Thyroid gland (tissue), 4 donors: ENCODE measurements around the gene FGFBP2. TPM values are rescaled to one million over a fixed set of nuclear protein-coding genes. Genes with fewer than 3 reads are reported as not detected.

ENCODE experiments used
- DNase-seq, 2 donors: peaks; one replicate each; pipeline ENCODE4 v3.0.0-alpha.2; 2019
- H3K27ac ChIP-seq, 3 donors: fragments of 200-600 bp; sonication (generic); 1 replicate in 2 of 3; 2 replicates in 1 of 3; pipeline ENCODE4 v1.5.1; 2016 to 2019; ENCODE audit warnings: mild to moderate bottlenecking in 1 of 3, moderate library complexity in 1 of 3
- H3K27me3 ChIP-seq: fragments of 200-600 bp; sonication (generic); one replicate; pipeline ENCODE4 v1.5.1; 2019
- H3K36me3 ChIP-seq, 2 donors: fragments of 200-600 bp; sonication (generic); one replicate each; pipeline ENCODE4 v1.5.1; 2016 to 2019
- H3K4me1 ChIP-seq, 2 donors: fragments of 200-600 bp; sonication (generic); one replicate each; pipeline ENCODE4 v1.5.1; 2017 to 2019
- H3K4me3 ChIP-seq, 3 donors: fragments of 200-600 bp; sonication (generic); replicated peaks in 1 of 3; 1 replicate in 2 of 3; 2 replicates in 1 of 3; pipeline ENCODE4 v1.5.1; 2016; ENCODE audit warnings: mild to moderate bottlenecking in 1 of 3
- H3K9me3 ChIP-seq: fragments of 200-600 bp; sonication (generic); one replicate; pipeline ENCODE4 v1.5.1; 2017
- POLR2A ChIP-seq, 2 donors: fragments of 450-650 bp; IDR thresholded peaks; one replicate each; pipeline ENCODE4 v1.6.1; 2017; ENCODE audit warnings: antibody characterized with exemption in 2 of 2, mild to moderate bottlenecking in 2 of 2, moderate library complexity in 1 of 2
- WGBS, 2 donors: methylation state at CpG; one replicate each; pipeline ENCODE4 v1.1.5; 2017; 5-methylcytosine and 5-hydroxymethylcytosine counted together
- intact Hi-C: fragments of 100-400 bp; cut with DNase I; formaldehyde crosslinking; loops from one replicate; pipeline ENCODE4 v1.15.1; 2023
- total RNA-seq, 4 donors: library from RNA; depleted of rRNA; stranded (reverse); fragments of >200 nt; gene quantifications; one replicate each; pipeline ENCODE4 v1.2.3, GENCODE V29; 2016
- TF ChIP-seq, protein P1 (sequence below), 6 experiments: fragments of 200-600 bp in 3 of 6; fragments of 450-650 bp in 3 of 6; sonication (generic) in 3 of 6; IDR thresholded peaks; one replicate each; pipeline ENCODE4 v1.5.1; 2016 to 2019; ENCODE audit warnings: antibody characterized with exemption in 6 of 6, mild to moderate bottlenecking in 2 of 6, inconsistent platforms in 1 of 6, moderate library complexity in 1 of 6

The FGFBP2 gene
- total RNA-seq, 4 donors from 2014 or later, result 0.67 to 3.7 (median 0.92) TPM

DNA sequence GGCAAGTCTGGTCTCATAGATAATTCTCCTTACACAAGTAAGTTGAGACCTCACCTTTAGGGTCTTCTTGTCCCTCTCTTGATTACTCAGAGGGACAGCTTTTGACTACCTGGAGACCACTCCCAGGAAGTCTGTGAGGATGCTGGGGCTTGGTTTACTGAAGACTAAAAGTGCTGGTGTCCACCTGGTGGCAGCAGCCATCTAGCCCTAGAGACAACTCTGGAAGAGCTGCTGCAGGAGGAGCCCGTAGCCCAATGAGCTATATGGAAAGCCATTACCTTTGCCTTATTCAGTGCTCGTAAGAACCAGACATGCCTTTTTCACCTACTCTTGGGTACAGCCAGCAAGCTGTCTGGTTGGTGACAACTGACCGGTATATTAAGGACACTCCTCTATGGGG lies 7.3 kb downstream of the FGFBP2 start:
- intact Hi-C loops, result loop anchor here (5.0 kb wide), 1 partner anchor 148 kb away; no protein-coding TSS in a partner anchor
- no peak for DNase-seq
- H3K27ac ChIP-seq, result no peak overlapping the region

DNA sequence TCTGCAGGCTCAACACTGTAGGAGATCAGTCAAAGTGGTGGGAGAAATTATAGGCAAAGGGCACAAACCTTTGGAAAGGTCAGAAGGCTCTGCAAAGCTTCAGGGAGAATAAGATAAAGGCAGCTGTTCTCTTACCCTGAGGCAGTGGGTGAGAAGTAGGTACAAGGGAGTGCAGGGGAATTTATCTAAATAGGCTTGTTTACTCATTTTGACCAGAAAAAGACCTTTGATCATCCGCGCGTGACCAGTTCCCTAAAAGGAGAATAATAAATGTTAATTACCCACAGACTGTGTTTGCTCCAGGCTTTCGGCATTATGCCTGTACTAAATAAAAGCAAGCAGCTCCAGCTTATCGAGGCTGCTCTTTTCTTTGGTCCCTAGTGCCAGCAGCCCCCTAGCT lies 9.3 kb downstream of the FGFBP2 start:
- 91 to 98% methylated on average over 5 of the region's 5 CpGs for WGBS, 2 donors
- Histone ChIP-seq H3K27me3 (no peaks in the 10 kb centered on the region), H3K9me3 (no peaks in the 10 kb centered on the region), H3K4me3 (no peak overlapping the region), H3K27ac (no peak overlapping the region), H3K4me1 (no peaks in the 10 kb centered on the region), H3K36me3 (no peaks in the 10 kb centered on the region)
- TF ChIP-seq, protein P1, sequence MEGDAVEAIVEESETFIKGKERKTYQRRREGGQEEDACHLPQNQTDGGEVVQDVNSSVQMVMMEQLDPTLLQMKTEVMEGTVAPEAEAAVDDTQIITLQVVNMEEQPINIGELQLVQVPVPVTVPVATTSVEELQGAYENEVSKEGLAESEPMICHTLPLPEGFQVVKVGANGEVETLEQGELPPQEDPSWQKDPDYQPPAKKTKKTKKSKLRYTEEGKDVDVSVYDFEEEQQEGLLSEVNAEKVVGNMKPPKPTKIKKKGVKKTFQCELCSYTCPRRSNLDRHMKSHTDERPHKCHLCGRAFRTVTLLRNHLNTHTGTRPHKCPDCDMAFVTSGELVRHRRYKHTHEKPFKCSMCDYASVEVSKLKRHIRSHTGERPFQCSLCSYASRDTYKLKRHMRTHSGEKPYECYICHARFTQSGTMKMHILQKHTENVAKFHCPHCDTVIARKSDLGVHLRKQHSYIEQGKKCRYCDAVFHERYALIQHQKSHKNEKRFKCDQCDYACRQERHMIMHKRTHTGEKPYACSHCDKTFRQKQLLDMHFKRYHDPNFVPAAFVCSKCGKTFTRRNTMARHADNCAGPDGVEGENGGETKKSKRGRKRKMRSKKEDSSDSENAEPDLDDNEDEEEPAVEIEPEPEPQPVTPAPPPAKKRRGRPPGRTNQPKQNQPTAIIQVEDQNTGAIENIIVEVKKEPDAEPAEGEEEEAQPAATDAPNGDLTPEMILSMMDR (IDR thresholded peaks at IDR 0.05), result no peak
- TF ChIP-seq POLR2A (IDR thresholded peaks at IDR 0.05), result no peak
- intact Hi-C loops, result no loop called here
- DNase-seq, result no peak

More for the DNA sequence above, 7.3 kb downstream of the FGFBP2 start:
- no peak overlapping the region for H3K4me3 ChIP-seq
- H3K9me3 ChIP-seq, result no peaks in the 10 kb centered on the region
- H3K4me1 ChIP-seq, result no peaks in the 10 kb centered on the region
- no peaks in the 10 kb centered on the region for H3K27me3 ChIP-seq
- TF ChIP-seq, protein P1 (IDR thresholded peaks at IDR 0.05), result no peak
- TF ChIP-seq POLR2A (IDR thresholded peaks at IDR 0.05), result no peak
- H3K36me3 ChIP-seq, result no peaks in the 10 kb centered on the region
- 87 to 88% methylated on average over 3 of the region's 3 CpGs for WGBS, 2 donors

DNA sequence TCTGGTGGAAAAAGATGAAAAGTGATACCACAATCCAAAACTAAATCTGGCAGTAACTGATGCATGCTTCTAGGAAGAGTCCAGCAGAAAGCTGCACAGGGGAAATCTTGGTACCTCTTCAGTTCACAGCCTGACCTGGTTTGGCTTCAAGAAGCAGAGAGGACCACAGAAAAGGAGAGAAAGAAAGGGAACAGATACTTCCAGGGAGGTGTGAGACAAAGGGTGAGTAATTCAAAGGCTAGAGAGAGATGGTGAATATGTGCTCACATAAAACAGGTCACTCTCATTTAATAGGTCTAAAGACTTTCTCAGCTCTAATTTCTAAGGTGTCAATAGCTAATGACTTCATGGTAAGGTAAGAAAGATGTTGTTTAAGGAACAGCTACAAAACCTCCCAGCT lies 11.2 kb downstream of the FGFBP2 start:
- H3K4me3 ChIP-seq, result no peak overlapping the region
- H3K27me3 ChIP-seq, result no peaks in the 10 kb centered on the region
- H3K36me3 ChIP-seq, result no peaks in the 10 kb centered on the region
- H3K27ac ChIP-seq, result no peak overlapping the region
- TF ChIP-seq POLR2A (IDR thresholded peaks at IDR 0.05), result no peak
- TF ChIP-seq, protein P1 (IDR thresholded peaks at IDR 0.05), result no peak
- H3K9me3 ChIP-seq, result no peaks in the 10 kb centered on the region
- intact Hi-C loops, result no loop called here
- DNase-seq, result no peak
- H3K4me1 ChIP-seq, result no peaks in the 10 kb centered on the region

DNA sequence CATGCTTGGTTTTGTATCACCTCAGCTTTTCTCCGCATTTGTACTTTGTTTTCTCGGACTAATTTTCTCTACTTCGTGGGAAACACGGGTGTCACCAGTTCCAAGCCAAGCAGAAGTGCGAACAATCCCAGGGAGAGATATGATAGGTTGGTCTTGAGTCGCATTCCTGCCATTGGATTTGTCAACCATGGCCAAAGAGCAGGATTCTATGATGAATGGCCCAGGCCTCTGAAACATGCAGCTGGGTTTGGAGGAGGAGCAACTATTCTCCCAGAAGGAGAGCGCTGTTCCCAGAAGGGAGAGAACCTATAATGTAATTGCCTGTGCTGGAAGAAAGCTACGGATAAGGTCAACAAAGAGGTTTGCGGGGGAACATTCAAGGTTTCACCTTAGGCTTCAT lies 14.1 kb downstream of the FGFBP2 start:
- no peak for TF ChIP-seq POLR2A (IDR thresholded peaks at IDR 0.05)
- TF ChIP-seq, protein P1 (IDR thresholded peaks at IDR 0.05), result no peak

DNA sequence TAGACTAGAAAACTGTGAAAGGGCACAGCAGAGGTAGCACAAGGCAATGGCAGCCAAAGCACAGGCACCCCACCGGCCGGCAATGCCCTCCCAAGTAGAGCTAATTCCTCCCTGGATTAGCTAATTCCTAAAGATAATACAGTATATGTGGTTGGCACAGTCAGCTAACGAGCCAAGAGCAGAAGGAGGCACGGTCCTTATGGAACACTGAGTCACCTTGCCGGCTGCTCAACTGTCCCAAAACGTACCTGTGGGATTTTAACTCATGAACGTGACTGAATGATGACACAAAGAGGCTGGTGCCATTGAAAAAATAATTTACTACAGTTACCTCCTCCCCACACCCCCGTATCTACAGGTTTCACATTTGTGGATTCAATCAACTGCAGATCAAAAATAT lies 15.3 kb downstream of the FGFBP2 start:
- no peak overlapping the region for H3K4me3 ChIP-seq
- 77 to 95% methylated on average over 8 of the region's 8 CpGs for WGBS, 2 donors

More for the DNA sequence above, 14.1 kb downstream of the FGFBP2 start:
- no peaks in the 10 kb centered on the region for H3K4me1 ChIP-seq
- intact Hi-C loops, result no loop called here
- 82 to 94% methylated on average over 9 of the region's 9 CpGs for WGBS, 2 donors
- no peak overlapping the region for H3K27ac ChIP-seq
- H3K9me3 ChIP-seq, result no peaks in the 10 kb centered on the region
- H3K4me3 ChIP-seq, result no peak overlapping the region
- H3K36me3 ChIP-seq, result no peaks in the 10 kb centered on the region
- no peaks in the 10 kb centered on the region for H3K27me3 ChIP-seq
- no peak for DNase-seq

More for the DNA sequence above, 15.3 kb downstream of the FGFBP2 start:
- no peaks in the 10 kb centered on the region for H3K27me3 ChIP-seq
- intact Hi-C loops, result no loop called here
- TF ChIP-seq, protein P1 (IDR thresholded peaks at IDR 0.05), result no peak
- TF ChIP-seq POLR2A (IDR thresholded peaks at IDR 0.05), result no peak
- no peaks in the 10 kb centered on the region for H3K4me1 ChIP-seq
- DNase-seq, result no peak
- H3K9me3 ChIP-seq, result no peaks in the 10 kb centered on the region
- no peak overlapping the region for H3K27ac ChIP-seq
- no peaks in the 10 kb centered on the region for H3K36me3 ChIP-seq
